ENCODE results near the gene F8. TPM values are rescaled to one million over a fixed set of nuclear protein-coding genes. Genes with fewer than 3 reads are reported as not detected.

The F8 gene
- total and polyA plus RNA-seq, 9 of the 15 experiments (the other 6 are each of a cell fraction or from before 2014, with no cell fraction given), result 0.41 to 3.8 (median 0.91) TPM

DNA sequence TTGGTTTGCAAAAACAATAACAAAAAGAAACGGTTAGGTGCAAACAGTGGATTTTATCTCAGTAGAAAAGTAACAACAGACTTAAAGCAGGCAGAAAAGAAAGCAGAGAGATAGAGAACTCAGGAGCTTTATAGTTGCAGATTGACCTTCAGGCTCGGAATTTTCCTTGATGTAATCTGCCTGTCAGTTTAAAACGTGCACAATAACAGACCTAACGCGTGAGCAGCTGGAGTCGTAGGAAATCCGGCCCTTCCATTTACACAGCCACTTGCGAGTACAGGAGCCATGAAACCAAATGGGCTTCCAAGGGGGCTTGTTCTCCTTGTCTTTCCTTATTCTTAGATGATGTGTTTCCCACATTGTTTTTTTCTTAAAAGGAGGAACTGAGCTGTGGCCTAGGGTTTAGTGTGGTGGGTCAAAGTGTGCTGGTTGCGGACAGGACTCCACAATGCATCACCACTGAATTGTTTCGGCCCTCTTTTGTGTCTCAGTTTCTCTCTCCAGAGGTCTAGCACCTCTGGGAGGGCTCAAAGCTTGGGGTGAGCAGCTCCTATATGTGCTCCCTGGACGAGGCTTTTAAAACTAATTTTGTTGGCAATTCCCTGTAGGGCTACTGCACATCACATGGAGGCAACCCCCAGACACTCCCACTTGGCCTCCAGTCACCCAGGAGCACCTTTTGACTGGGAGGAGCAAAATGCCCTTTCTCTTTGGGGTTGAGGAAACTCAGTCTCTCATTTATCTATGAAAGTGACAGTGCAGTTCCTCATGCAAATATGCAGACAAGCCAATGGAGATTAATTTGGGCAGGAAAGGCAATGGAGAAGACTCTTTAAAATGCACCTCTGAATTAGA is 203.4 kb downstream of the F8 start:
- peak overlapping the region; percentile 27 for H3K4me3 ChIP-seq
- no peaks in the 10 kb centered on the region for H3K36me3 ChIP-seq (ENCODE audit: control insufficient read depth, insufficient read depth, low read length)
- intact Hi-C loops (cut with micrococcal nuclease), result loop anchor here (2.0 to 5.0 kb wide), 3 partner anchors 16 to 447 kb away; partner anchors contain the start of genes DKC1 and FLNA
- H4K20me1 ChIP-seq (replicated peaks; ENCODE audit: control insufficient read depth, insufficient read depth, low read length), result no peaks in the 10 kb centered on the region
- H3K27ac ChIP-seq (ENCODE audit: extremely low read depth, low read depth, low read length), result peak overlapping the region; percentile 97
- ATAC-seq (peak; percentile 83), DNase-seq (ENCODE audit: extremely low read depth in 1 of 4, low spot score in 3 of 4) (peak in 2 of 4 experiments; percentile 65 to 85), FAIRE-seq (peak; percentile 93)
- H3K27me3 ChIP-seq (ENCODE audit: control insufficient read depth in 2 of 2, insufficient read depth in 2 of 2, low read length in 2 of 2), result no peaks in the 10 kb centered on the region
- H3K9me1 ChIP-seq (ENCODE audit: control insufficient read depth, insufficient read depth, low read length), result no peaks in the 10 kb centered on the region
- H2AFZ ChIP-seq (ENCODE audit: low read depth, low read length), result peak overlapping the region; percentile 79
- H3K4me1 ChIP-seq (replicated peaks in 1 of 2; ENCODE audit: control insufficient read depth in 2 of 2, insufficient read depth in 2 of 2, low read length in 2 of 2), result peaks cover 22 to 43% of the 10 kb centered on the region in 2 experiments; a peak in 4 of 5 replicates
- ChIA-PET CTCF (ENCODE audit: low intra/inter-chr PET ratio) (no interaction called here), POLR2A (interaction anchor here (0.6 to 3.5 kb wide), 13 partner anchors 8 to 271 kb away, joined by 3 to 23 read pairs (median 4); partner anchors contain the start of genes MPP1 and SMIM9)
- in situ Hi-C loops (cut with MboI), result no loop called here
- WGBS (ENCODE audit: insufficient coverage, low coverage, missing lambda C conversion rate), result 6% methylated on average over 10 of the region's 11 CpGs
- peak overlapping the region; percentile 54 to 77; a peak in 3 of 4 replicates for H3K9ac ChIP-seq (ENCODE audit: insufficient read depth in 1 of 2, low read depth in 2 of 2, low read length in 2 of 2)
- peak overlapping the region; percentile 85 for H3K4me2 ChIP-seq (ENCODE audit: insufficient read depth, low read length)
- no peaks in the 10 kb centered on the region for H3K9me3 ChIP-seq (replicated peaks; ENCODE audit: control insufficient read depth, insufficient read depth, low read depth, low read length)
- H3K79me2 ChIP-seq (ENCODE audit: control insufficient read depth, insufficient read depth, low read length), result peaks cover 9% of the 10 kb centered on the region; the same call in 1 of the 3 replicates
- TSS peak; percentile 47 for BruUV-seq (replicated peaks)
- TF ChIP-seq FOXM1 (IDR thresholded peaks at IDR 0.05; ENCODE audit: low read depth), result 0 out of 2 replicates have a peak, but pooled peaks have one; percentile 30
- no peak for TF ChIP-seq FOXM1 (CRISPR knock-in tag; IDR thresholded peaks at IDR 0.05; ENCODE audit: low read depth)
- TF ChIP-seq MYC (IDR thresholded peaks at IDR 0.05; ENCODE audit: low read depth, low read length), result peak; percentile 26
- no peak for TF ChIP-seq MYC (CRISPR knock-in tag; IDR thresholded peaks at IDR 0.05; ENCODE audit: borderline replicate concordance, low read depth)
- TF ChIP-seq KHSRP (IDR thresholded peaks at IDR 0.05), result no peak
- TF ChIP-seq SIX5 (IDR thresholded peaks at IDR 0.05; ENCODE audit: borderline replicate concordance in 1 of 2, insufficient read depth in 1 of 2, low read depth in 1 of 2, low read length in 2 of 2), result no peak
- TF ChIP-seq, protein P1, sequence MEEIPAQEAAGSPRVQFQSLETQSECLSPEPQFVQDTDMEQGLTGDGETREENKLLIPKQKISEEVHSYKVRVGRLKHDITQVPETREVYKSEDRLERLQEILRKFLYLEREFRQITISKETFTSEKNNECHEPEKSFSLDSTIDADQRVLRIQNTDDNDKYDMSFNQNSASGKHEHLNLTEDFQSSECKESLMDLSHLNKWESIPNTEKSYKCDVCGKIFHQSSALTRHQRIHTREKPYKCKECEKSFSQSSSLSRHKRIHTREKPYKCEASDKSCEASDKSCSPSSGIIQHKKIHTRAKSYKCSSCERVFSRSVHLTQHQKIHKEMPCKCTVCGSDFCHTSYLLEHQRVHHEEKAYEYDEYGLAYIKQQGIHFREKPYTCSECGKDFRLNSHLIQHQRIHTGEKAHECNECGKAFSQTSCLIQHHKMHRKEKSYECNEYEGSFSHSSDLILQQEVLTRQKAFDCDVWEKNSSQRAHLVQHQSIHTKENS (CRISPR knock-in tag; IDR thresholded peaks at IDR 0.05), result no peak
- TF ChIP-seq ZNF263 (CRISPR knock-in tag; IDR thresholded peaks at IDR 0.05; ENCODE audit: borderline replicate concordance), result no peak; the same call in 1 of the 2 replicates
- TF ChIP-seq, protein P2, sequence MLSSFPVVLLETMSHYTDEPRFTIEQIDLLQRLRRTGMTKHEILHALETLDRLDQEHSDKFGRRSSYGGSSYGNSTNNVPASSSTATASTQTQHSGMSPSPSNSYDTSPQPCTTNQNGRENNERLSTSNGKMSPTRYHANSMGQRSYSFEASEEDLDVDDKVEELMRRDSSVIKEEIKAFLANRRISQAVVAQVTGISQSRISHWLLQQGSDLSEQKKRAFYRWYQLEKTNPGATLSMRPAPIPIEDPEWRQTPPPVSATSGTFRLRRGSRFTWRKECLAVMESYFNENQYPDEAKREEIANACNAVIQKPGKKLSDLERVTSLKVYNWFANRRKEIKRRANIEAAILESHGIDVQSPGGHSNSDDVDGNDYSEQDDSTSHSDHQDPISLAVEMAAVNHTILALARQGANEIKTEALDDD (IDR thresholded peaks at IDR 0.05), result peak; percentile 35; the same call in 1 of the 2 replicates
- 0 out of 2 replicates have a peak, but pooled peaks have one; percentile 34 for TF ChIP-seq CREM (IDR thresholded peaks at IDR 0.05; ENCODE audit: low read depth)
- no peak for TF ChIP-seq BMI1 (IDR thresholded peaks at IDR 0.05; ENCODE audit: low read length)
- 0 out of 2 replicates have a peak, but pooled peaks have one; percentile 8 for TF ChIP-seq CBFA2T3 (IDR thresholded peaks at IDR 0.05)
- peak in 1 of 2 experiments; percentile 47; a peak in 1 of 4 replicates for TF ChIP-seq RCOR1 (IDR thresholded peaks at IDR 0.05; ENCODE audit: borderline replicate concordance in 1 of 2, low read depth in 2 of 2, low read length in 2 of 2)
- no peak for TF ChIP-seq RFX1 (IDR thresholded peaks at IDR 0.05)
- TF ChIP-seq, protein P3, sequence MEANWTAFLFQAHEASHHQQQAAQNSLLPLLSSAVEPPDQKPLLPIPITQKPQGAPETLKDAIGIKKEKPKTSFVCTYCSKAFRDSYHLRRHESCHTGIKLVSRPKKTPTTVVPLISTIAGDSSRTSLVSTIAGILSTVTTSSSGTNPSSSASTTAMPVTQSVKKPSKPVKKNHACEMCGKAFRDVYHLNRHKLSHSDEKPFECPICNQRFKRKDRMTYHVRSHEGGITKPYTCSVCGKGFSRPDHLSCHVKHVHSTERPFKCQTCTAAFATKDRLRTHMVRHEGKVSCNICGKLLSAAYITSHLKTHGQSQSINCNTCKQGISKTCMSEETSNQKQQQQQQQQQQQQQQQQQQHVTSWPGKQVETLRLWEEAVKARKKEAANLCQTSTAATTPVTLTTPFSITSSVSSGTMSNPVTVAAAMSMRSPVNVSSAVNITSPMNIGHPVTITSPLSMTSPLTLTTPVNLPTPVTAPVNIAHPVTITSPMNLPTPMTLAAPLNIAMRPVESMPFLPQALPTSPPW (CRISPR knock-in tag; IDR thresholded peaks at IDR 0.05), result peak; percentile 19
- TF ChIP-seq POLR2A (conservative IDR thresholded peaks at IDR 0.05), result peak; percentile 59
- TF ChIP-seq LCOR (CRISPR knock-in tag; IDR thresholded peaks at IDR 0.05), result no peak; the same call in 1 of the 2 replicates
- no peak for TF ChIP-seq CBX1 (IDR thresholded peaks at IDR 0.05; ENCODE audit: low read depth)

Data from K562 (cell line).